Measurements from ENCODE around the gene SCEL. TPM values are rescaled to one million over a fixed set of nuclear protein-coding genes. Genes with fewer than 3 reads are reported as not detected.
"Not testable (repeated sequence)": the region's sequence is repeated elsewhere in the genome, so short reads cannot be mapped to it uniquely, and the experiment has no call there.

SCEL gene
- polyA plus RNA-seq, 3 donors, result not detected

- DNase-seq (ENCODE audit: extremely low read depth in 1 of 11, low read depth in 9 of 11, low spot score in 4 of 11), result no peak
Measured at GRCh38 chr13:77619655-77620054, 84.1 kb downstream of the SCEL start.

- no peak for DNase-seq (ENCODE audit: extremely low read depth in 1 of 11, low read depth in 9 of 11, low spot score in 4 of 11)
Measured at GRCh38 chr13:77620138-77620537, 84.6 kb downstream of the SCEL start.

GRCh38 chr13:77623806-77624205 lies 88.3 kb downstream of the SCEL start:
- no peak for DNase-seq (ENCODE audit: extremely low read depth in 1 of 11, low read depth in 9 of 11, low spot score in 4 of 11)

GRCh38 chr13:77628170-77628569 lies 92.7 kb downstream of the SCEL start:
- DNase-seq (ENCODE audit: extremely low read depth in 1 of 11, low read depth in 9 of 11, low spot score in 4 of 11), result no peak

DNA sequence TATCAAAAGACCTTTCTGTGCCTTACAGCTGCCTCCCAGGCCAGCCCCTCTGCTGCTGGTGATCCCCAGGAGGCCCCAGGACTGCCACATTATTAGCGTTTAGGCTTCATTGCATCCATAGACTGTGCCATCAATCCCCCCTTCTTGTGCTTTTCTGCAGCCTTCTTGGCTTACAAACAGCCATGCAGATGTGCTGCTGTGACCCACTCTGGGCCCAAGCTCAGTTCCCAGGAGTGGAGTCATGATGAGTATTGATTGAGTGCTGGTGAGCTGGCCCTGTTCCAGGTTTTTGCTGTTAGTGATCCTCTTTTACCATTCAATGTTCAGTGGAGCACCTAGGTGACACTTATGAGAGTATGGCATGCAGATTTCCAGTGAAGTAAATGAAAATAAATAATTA lies 102.1 kb downstream of the SCEL start:
- no peak for DNase-seq (ENCODE audit: extremely low read depth in 1 of 11, low read depth in 9 of 11, low spot score in 4 of 11)

DNA sequence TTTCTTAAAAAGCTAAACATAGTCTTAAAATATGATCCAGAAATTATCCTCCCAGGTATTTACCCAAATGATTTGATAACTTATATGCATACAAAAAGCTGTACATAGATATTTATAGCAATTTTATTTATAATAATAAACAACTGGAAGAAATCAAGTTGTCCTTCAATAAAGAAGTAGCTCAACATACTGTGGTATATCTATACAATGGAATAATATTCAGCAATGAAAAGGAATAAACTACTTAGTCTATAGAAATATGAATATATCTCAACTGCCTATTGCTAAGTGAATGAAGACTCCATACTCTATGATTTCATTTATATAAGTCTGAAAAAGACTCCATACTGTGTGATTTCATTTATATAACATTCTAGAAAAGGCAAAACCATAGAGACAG lies 114.9 kb downstream of the SCEL start:
- no peak for DNase-seq (ENCODE audit: extremely low read depth in 1 of 11, low read depth in 9 of 11, low spot score in 4 of 11)

- no peak for DNase-seq (ENCODE audit: extremely low read depth in 1 of 11, low read depth in 9 of 11, low spot score in 4 of 11)
Measured at GRCh38 chr13:77653301-77653700, 117.8 kb downstream of the SCEL start.

GRCh38 chr13:77660016-77660415 lies 124.5 kb downstream of the SCEL start:
- DNase-seq (ENCODE audit: extremely low read depth in 1 of 11, low read depth in 9 of 11, low spot score in 4 of 11), result not testable (repeated sequence)

- no peak for DNase-seq (ENCODE audit: extremely low read depth in 1 of 11, low read depth in 9 of 11, low spot score in 4 of 11)
Measured at GRCh38 chr13:77660841-77661250, 125.3 kb downstream of the SCEL start.

- not testable (repeated sequence) for DNase-seq (ENCODE audit: extremely low read depth in 1 of 11, low read depth in 9 of 11, low spot score in 4 of 11)
Measured at GRCh38 chr13:77662301-77662700, 126.8 kb downstream of the SCEL start.

GRCh38 chr13:77662831-77663230 lies 127.3 kb downstream of the SCEL start:
- DNase-seq (ENCODE audit: extremely low read depth in 1 of 11, low read depth in 9 of 11, low spot score in 4 of 11), result not testable (repeated sequence)

DNA sequence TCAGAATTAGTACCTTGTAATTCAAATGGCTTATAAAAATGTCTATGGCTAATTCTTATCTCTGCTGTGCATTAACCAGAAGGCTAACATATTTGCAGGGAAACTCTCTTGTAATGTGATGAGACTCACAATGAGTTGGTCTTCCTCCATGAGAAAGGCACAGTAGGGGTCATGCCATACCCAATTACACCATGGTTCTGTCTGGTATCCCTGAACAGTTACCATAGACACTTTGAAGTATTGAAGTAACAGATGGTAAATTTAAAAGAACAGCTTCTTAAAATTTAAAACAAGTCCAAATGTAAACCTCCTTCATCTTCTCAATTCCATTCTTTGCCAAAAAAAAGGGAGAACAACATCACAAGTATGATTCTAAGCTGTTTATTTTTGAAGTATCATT lies 139.3 kb downstream of the SCEL start:
- DNase-seq (ENCODE audit: extremely low read depth in 1 of 11, low read depth in 9 of 11, low spot score in 4 of 11), result no peak

- DNase-seq (ENCODE audit: extremely low read depth in 1 of 11, low read depth in 9 of 11, low spot score in 4 of 11), result no peak
Measured at GRCh38 chr13:77678691-77679235, 143.3 kb downstream of the SCEL start.

- no peak for DNase-seq (ENCODE audit: extremely low read depth in 1 of 11, low read depth in 9 of 11, low spot score in 4 of 11)
Measured at GRCh38 chr13:77687799-77688198, 152.3 kb downstream of the SCEL start.

DNA sequence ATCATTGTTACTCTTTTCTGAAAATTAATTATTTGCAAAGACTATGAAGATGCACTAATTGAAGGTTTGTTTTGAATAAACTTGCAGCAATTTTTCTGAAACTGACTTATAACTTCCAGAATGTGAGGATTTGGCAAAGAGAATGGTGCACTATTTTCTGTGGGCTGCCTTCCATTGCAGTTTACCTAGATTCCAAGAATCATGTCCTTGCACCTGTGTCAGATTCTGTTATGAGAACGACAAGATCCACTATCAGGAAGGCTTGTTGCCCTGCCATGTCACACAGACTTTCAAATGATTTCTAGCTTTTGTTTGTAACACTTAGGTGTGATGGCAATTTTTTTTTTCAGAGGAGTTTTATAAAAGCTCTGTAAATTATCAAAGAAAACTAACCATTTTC lies 156.4 kb downstream of the SCEL start:
- DNase-seq (ENCODE audit: extremely low read depth in 1 of 11, low read depth in 9 of 11, low spot score in 4 of 11), result no peak

DNA sequence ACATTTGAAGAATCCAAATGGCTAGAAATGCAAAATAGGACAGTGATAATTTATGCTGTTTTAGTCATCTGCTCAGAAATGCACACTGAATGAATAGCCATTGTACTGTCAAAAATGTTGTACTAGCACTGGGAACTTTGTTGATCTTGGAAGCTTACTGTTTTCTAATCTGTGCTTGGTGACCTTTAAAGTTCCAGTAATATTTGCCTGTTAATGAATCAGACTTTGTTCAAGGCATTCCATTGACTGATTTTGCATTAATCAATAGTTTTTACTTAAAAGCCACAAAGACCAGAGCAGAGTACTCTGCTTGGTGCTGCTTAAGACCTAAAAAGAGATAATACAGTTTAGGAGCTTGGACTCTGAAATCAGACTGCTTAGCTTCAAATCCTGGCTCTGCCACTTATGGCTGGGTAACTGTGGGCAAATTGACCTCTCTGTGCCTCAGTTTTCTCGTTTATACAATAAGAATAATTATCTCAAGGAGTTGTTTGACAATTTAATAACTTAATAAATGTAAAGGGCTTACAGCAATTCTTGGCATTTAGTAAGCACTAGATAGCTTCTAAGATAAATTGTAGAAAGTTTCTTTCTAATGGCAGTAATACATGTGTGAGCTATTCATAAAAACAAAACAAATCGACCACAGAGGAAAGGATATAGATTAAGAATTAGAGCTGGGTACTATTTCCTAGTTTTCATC lies 157.4 kb downstream of the SCEL start:
- DNase-seq (ENCODE audit: extremely low read depth in 1 of 11, low read depth in 9 of 11, low spot score in 4 of 11), result no peak

- no peak for DNase-seq (ENCODE audit: extremely low read depth in 1 of 11, low read depth in 9 of 11, low spot score in 4 of 11)
Measured at GRCh38 chr13:77693449-77693940, 158.0 kb downstream of the SCEL start.

All from renal cortex interstitium (tissue), 11 donors.